ENCODE results near the gene ACAP3. TPM values are rescaled to one million over a fixed set of nuclear protein-coding genes. Genes with fewer than 3 reads are reported as not detected.

ACAP3 gene
- total RNA-seq, 1 experiment from 2014 or later = 10.6 TPM

DNA sequence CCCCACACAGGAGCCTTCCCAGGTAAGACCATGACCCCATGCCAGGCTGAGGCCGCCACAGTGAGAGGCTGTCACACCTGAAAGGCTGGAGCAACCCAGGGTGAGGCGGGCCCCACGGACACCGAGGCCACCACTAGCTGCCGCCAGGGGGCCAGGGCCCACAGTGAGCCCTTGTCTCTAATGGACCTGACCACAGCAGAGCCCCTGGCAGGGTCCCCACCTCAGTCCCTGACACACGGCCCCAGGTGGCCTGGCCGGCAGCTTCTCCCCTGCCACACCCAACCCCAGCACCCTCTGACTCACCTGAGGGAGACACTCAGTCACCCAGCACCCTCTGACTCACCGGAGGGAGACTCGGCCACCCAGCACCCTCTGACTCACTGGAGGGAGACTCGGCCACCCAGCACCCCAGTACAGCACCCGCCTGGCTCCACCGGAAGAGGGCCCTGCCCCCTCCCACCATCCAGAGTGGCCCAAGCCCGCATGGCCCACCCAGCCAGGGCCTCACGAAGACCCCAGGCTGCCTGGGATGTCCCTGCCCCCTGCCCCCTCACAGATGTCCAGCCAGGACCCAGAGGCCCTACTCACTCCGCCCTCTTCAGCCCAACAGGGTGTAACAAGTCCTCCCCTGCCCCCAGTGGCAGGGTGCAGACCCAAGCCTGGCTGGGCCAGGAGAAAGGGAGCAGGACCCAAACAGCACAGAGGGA, 37.1 kb upstream of the ACAP3 start:
- DNase-seq (ENCODE audit: low spot score) = no peak

DNA sequence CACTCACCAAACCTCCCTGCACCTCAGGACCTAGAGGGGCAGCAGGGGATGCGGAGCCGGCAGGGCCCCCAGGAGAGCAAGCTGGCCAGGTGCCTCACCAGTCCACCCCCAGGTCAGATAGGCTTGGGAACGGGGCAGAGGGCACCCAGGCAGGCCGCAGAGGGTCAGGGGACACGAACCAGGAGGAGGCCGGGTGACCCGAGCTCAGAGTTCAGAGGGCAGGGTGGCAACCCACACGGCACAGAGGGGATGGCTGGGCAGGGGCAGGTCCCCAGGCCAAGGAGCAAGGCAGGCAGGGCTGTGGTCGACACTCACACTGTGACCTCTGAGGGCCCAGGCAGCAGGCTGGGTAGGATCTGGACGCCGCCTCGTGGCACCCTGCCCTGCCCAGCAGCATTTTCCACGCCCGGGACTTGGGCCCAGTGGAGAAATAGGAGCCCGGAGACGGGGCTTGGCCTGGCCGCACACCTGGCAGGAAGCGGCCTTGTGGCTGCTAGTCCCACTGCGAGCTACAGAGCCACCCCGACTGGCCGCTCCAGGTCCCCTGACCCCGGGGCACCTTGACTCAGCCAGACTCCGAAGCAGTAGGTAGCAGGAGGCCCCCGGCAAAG, 36.2 kb upstream of the ACAP3 start:
- DNase-seq (ENCODE audit: low spot score) = no peak

- DNase-seq (ENCODE audit: low spot score) = no peak
These were observed 34.9 kb upstream of the ACAP3 start for GRCh38 chr1:1342584-1343115.

DNA sequence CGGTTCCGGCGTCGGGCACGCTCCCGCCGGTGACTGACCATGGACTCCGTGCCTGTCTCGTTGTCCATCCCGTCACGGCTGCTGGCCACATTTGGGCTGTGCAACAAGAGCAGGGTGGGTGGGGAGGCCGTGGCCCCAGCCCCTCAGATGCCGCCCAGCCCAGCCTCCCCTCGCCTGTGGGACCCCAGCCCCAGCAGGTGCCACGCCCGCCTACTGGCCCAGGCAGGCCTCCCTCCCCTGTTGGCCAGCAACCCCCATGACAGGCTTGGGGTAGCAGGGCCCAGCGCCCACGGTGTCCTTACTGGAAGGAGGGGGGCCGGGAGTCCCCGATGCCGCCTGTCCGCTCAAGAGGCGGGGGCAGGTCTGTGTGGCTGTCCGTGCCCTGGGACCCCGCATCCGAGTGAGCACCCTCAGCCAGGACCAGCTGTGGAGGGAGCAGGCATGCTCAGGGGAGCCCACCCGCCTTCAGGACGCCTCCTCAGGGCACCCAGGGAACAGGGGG, 34.4 kb upstream of the ACAP3 start:
- DNase-seq (ENCODE audit: low spot score) = no peak

DNA sequence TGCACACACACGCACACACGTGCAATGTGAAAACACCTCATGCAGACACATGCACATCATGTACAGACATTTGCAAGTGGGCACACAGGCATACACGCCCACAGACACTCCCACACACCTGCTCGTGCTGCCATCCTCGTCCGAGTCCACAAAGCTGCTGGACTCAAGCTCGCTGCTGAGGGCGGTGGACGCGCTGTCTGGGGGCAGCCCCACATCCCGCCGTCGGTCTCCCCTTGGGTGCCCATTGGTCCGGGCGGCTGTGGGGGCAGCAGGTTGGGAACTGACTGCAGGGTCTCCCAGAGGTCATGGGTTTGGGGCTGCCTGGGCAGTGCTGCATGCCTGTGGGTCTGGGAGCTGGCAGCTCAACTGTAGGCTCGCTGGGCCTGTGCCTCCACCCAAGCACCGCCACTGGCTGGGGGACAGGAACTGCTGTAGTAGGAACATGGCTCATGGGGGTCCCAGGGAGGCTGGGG, 33.9 kb upstream of the ACAP3 start:
- DNase-seq (ENCODE audit: low spot score) = no peak

DNA sequence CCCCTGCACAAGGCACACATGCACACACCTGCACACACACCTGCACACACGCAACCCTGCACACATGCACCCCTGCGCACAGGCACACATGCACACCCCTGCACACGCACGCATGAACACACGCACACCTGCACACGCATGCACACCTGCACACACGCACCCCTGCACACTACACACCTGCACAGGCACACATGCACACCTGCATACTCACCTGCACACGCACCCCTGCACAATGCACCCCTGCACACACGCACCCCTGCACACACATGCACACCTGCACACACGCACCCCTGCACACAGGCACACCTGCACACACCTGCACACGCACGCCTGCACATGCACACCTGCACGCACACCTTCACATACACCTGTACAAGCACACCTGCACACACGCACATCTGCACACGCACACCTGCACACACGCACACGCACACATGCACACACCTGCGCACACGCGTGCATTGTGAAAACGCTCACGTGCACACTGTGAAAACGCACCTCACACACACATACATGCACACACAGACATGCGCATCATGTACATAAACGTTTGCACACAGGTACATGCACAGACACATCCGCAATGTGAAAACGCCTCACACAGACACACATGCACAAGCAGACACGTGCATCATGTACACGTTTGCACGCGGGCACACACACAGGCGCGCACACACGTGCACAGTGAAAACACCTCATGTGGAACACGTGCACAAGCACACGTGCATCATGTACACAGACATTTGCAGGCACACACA, 33.2 kb upstream of the ACAP3 start:
- DNase-seq (ENCODE audit: low spot score) = no peak

GRCh38 chr1:1340185-1340584, 32.5 kb upstream of the ACAP3 start:
- DNase-seq (ENCODE audit: low spot score) = no peak

DNA sequence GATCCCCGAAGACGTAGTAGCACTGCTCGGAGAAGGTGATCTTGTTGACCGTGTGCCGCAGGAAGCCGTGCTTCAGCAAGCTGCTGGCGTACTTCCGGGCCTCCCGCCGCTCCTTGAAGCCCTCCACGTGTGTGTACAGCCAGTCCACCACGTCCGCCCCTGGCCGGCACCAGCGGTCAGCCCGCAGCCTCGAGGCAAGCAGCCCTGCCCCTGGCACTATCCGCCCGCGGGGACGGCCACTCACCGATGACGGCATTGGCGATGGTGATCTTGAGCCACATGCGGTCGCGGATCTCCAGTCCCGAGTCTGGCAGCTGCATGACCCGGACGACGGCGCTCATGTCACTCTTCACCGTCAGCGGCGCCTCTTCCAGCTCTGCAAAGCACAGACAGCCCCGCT, 30.5 kb upstream of the ACAP3 start:
- no peak for DNase-seq (ENCODE audit: low spot score)

DNA sequence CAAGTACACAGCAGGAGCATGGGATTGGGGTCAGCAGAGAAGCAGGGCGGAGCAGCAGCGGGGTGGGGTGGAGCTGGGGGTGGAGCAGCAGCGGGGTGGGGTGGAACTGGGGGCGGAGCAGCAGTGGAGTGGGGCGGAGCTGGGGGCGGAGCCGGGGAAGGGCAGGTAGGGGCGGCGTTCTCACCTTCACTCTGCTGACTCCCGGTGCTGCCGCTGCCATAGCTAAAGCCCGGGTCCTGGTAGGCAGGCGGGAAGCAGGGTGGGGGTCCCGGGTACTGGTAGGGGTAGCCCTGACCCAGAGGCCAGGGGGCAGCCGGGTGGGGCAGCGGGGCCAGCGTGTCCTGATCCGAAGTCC, 30.0 kb upstream of the ACAP3 start:
- DNase-seq (ENCODE audit: low spot score) = no peak

GRCh38 chr1:1336931-1337792, 29.4 kb upstream of the ACAP3 start:
- no peak for DNase-seq (ENCODE audit: low spot score)

DNA sequence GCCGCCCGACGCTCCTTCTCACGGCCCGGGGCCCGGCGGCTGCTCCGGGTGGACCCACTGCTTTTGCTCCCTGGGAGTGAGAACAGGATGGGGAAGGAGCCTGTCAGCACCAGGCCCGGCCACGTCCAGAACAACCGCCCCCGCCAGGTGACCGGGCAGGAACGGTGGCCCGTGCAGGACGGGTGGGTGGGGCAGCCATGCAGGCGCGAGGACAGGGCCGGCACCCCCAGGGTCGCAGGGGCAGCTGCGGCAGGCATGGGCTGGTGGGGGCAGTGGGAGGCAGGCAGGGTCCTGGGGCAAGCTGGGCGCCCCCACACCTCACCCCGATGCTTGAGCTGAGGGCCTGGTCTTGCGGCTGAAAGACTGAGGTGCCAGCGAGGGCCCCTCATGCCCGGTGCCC, 28.7 kb upstream of the ACAP3 start:
- no peak for DNase-seq (ENCODE audit: low spot score)

- DNase-seq (ENCODE audit: low spot score) = no peak
These were observed 28.1 kb upstream of the ACAP3 start for GRCh38 chr1:1335792-1336248.

GRCh38 chr1:1335283-1335682, 27.6 kb upstream of the ACAP3 start:
- DNase-seq (ENCODE audit: low spot score) = no peak

DNA sequence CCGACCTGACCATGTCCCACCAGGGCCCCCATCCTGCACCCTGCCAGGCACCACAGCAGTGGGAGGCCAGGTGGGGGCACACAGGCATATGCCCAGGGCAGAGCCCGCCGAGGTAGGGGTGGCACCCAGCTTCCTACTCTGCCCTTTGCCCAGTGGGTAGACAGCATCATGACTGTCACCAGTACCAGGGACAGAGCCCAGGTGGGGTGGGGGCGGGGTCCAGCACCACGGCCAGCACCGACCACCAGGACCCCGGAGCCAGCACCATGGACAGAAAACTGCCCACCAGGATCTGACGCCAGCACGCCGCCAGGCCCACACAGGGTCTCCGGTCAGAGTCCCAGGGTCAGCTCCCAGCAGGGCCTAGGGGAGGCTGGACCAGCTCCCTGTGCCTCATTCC, 27.1 kb upstream of the ACAP3 start:
- DNase-seq (ENCODE audit: low spot score) = no peak

DNA sequence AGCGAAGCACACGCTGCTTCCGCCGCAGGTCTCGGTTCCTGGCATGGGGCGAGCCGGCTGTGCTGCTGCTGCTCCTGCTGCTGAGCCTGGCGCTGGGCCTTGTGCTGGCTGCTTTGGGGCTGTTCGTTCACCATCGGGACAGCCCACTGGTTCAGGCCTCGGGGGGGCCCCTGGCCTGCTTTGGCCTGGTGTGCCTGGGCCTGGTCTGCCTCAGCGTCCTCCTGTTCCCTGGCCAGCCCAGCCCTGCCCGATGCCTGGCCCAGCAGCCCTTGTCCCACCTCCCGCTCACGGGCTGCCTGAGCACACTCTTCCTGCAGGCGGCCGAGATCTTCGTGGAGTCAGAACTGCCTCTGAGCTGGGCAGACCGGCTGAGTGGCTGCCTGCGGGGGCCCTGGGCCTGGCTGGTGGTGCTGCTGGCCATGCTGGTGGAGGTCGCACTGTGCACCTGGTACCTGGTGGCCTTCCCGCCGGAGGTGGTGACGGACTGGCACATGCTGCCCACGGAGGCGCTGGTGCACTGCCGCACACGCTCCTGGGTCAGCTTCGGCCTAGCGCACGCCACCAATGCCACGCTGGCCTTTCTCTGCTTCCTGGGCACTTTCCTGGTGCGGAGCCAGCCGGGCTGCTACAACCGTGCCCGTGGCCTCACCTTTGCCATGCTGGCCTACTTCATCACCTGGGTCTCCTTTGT, 26.0 kb upstream of the ACAP3 start:
- no peak for DNase-seq (ENCODE audit: low spot score)

GRCh38 chr1:1332774-1333480, 25.2 kb upstream of the ACAP3 start:
- no peak for DNase-seq (ENCODE audit: low spot score)

DNA sequence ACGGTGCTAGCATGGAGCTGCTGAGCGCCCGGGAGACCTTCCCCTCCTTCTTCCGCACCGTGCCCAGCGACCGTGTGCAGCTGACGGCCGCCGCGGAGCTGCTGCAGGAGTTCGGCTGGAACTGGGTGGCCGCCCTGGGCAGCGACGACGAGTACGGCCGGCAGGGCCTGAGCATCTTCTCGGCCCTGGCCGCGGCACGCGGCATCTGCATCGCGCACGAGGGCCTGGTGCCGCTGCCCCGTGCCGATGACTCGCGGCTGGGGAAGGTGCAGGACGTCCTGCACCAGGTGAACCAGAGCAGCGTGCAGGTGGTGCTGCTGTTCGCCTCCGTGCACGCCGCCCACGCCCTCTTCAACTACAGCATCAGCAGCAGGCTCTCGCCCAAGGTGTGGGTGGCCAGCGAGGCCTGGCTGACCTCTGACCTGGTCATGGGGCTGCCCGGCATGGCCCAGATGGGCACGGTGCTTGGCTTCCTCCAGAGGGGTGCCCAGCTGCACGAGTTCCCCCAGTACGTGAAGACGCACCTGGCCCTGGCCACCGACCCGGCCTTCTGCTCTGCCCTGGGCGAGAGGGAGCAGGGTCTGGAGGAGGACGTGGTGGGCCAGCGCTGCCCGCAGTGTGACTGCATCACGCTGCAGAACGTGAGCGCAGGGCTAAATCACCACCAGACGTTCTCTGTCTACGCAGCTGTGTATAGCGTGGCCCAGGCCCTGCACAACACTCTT, 24.5 kb upstream of the ACAP3 start:
- no peak for DNase-seq (ENCODE audit: low spot score)

GRCh38 chr1:1331068-1331965, 23.6 kb upstream of the ACAP3 start, which contains the start of gene TAS1R3:
Gene TAS1R3, plus strand, starts transcription at chr1:1331280. Its CDS starts 66 bp downstream, at chr1:1331346.
- DNase-seq (ENCODE audit: low spot score) = no peak

Measured in H4 (cell line).